OCI-LY1 (cell line): ENCODE measurements around the gene CPT1B.

Source experiments
- EZH2 ChIP-seq: fragments of 200-600 bp; sonication (generic), shearing (Covaris generic); IDR thresholded peaks from 2 replicates; pipeline ENCODE4 v1.8.0; 2017; ENCODE audit warnings: borderline replicate concordance, mixed run types, mild to moderate bottlenecking, antibody characterized with exemption, low read length, moderate library complexity, mixed read lengths
- TF ChIP-seq, protein P1 (sequence below): fragments of 200-600 bp; sonication (generic), shearing (Covaris generic); IDR thresholded peaks from 2 replicates; pipeline ENCODE4 v1.5.1; 2017; ENCODE audit warnings: mild to moderate bottlenecking, antibody characterized with exemption, low read length, moderate library complexity, mixed read lengths

DNA sequence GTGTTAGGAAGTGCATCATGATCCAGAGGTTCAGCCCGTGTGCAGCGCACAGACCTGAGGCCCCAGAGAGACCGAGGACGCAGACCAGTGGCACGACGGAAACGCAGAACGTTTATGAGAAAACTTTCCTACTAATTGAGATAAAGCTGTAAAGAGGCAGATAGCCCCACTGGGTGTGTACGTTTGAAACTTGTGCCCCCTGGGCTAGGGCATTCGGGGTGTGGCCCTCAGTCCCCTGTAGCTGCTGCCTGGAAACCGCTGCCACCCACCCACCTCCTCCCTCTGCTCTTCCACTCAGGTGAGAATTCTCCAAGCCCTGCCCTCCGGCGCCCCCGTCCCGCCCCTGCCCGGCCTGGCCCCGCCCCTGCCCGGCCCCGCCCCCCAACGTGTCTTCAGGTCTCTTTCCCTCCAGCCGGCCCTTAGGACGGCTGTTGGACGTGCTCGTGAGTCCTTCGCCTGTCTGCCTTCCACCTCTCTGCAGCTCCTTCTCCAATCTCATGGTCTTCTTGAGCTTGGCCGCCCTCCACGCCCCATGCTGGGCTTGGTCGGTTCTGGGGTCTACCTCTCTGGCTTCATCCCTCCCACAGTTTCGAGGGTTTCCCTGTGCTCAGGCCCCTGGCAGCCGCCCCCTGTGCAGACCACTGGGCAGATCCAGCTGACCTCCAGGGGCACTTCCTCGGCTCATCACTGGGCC, 34.4 kb upstream of the CPT1B start:
- TF ChIP-seq, protein P1, sequence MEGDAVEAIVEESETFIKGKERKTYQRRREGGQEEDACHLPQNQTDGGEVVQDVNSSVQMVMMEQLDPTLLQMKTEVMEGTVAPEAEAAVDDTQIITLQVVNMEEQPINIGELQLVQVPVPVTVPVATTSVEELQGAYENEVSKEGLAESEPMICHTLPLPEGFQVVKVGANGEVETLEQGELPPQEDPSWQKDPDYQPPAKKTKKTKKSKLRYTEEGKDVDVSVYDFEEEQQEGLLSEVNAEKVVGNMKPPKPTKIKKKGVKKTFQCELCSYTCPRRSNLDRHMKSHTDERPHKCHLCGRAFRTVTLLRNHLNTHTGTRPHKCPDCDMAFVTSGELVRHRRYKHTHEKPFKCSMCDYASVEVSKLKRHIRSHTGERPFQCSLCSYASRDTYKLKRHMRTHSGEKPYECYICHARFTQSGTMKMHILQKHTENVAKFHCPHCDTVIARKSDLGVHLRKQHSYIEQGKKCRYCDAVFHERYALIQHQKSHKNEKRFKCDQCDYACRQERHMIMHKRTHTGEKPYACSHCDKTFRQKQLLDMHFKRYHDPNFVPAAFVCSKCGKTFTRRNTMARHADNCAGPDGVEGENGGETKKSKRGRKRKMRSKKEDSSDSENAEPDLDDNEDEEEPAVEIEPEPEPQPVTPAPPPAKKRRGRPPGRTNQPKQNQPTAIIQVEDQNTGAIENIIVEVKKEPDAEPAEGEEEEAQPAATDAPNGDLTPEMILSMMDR, result no peak
- TF ChIP-seq EZH2, result no peak
